IPS-20b (cell line): Measurements from ENCODE around the gene TELO2.

Experiments used
- H3K27ac ChIP-seq: one replicate; pipeline ENCODE4 v1.5.1; 2013; ENCODE audit warnings: low read length
- H3K27me3 ChIP-seq: 2 replicates; pipeline ENCODE4 v1.6.1; 2013; ENCODE audit warnings: mild to moderate bottlenecking, low read length, inconsistent platforms; ENCODE audit not compliant: insufficient read depth
- H3K36me3 ChIP-seq: 2 replicates; pipeline ENCODE4 v1.6.1; 2013; ENCODE audit warnings: low read depth, mild to moderate bottlenecking, inconsistent platforms, low read length, moderate library complexity; ENCODE audit not compliant: insufficient read depth
- H3K4me1 ChIP-seq: 2 replicates; pipeline ENCODE4 v1.6.1; 2013; ENCODE audit warnings: mild to moderate bottlenecking, control low read depth, inconsistent platforms, low read length, moderate library complexity; ENCODE audit not compliant: insufficient read depth
- H3K4me3 ChIP-seq: 2 replicates; pipeline ENCODE4 v1.5.1; 2013; ENCODE audit warnings: mild to moderate bottlenecking, low read length, inconsistent platforms
- H3K9ac ChIP-seq: 2 replicates; pipeline ENCODE4 v1.6.1; 2013; ENCODE audit warnings: low read depth, mild to moderate bottlenecking, inconsistent platforms, low read length, moderate library complexity
- H3K9me3 ChIP-seq: 2 replicates; pipeline ENCODE4 v1.6.1; 2013; ENCODE audit warnings: mild to moderate bottlenecking, low read depth, low read length, inconsistent platforms; ENCODE audit not compliant: insufficient read depth

The TELO2 gene

GRCh38 chr16:1496464-1496863 is 3.3 kb downstream of the TELO2 start:
- Histone ChIP-seq H3K9me3 (no peaks in the 10 kb centered on the region), H3K4me1 (peaks cover 4% of the 10 kb centered on the region; the same call in 1 of the 2 replicates), H3K36me3 (peaks cover 51% of the 10 kb centered on the region), H3K27me3 (no peaks in the 10 kb centered on the region), H3K27ac (no peak overlapping the region), H3K9ac (no peak overlapping the region), H3K4me3 (no peak overlapping the region)

GRCh38 chr16:1497014-1497598 is 3.9 kb downstream of the TELO2 start:
- peaks cover 4% of the 10 kb centered on the region; the same call in 1 of the 2 replicates for H3K4me1 ChIP-seq
- H3K9ac ChIP-seq: no peak overlapping the region
- no peaks in the 10 kb centered on the region for H3K9me3 ChIP-seq
- peaks cover 57% of the 10 kb centered on the region for H3K36me3 ChIP-seq
- H3K27ac ChIP-seq: no peak overlapping the region
- H3K4me3 ChIP-seq: no peak overlapping the region
- H3K27me3 ChIP-seq: no peaks in the 10 kb centered on the region

- Histone ChIP-seq H3K27me3 (no peaks in the 10 kb centered on the region), H3K9me3 (no peaks in the 10 kb centered on the region), H3K4me1 (no peaks in the 10 kb centered on the region), H3K36me3 (peaks cover 74% of the 10 kb centered on the region), H3K4me3 (no peak overlapping the region), H3K27ac (no peak overlapping the region), H3K9ac (no peak overlapping the region)
Observed at GRCh38 chr16:1498899-1499676, 5.9 kb downstream of the TELO2 start.

GRCh38 chr16:1499756-1500464 is 6.8 kb downstream of the TELO2 start:
- Histone ChIP-seq H3K9ac (no peak overlapping the region), H3K4me1 (no peaks in the 10 kb centered on the region), H3K9me3 (no peaks in the 10 kb centered on the region), H3K36me3 (peaks cover 68% of the 10 kb centered on the region), H3K4me3 (no peak overlapping the region), H3K27ac (no peak overlapping the region), H3K27me3 (no peaks in the 10 kb centered on the region)

GRCh38 chr16:1500465-1501150 is 7.4 kb downstream of the TELO2 start:
- Histone ChIP-seq H3K36me3 (peaks cover 68% of the 10 kb centered on the region), H3K27ac (no peak overlapping the region), H3K4me1 (no peaks in the 10 kb centered on the region), H3K9ac (no peak overlapping the region), H3K27me3 (no peaks in the 10 kb centered on the region), H3K4me3 (no peak overlapping the region), H3K9me3 (no peaks in the 10 kb centered on the region)

GRCh38 chr16:1501630-1502029 is 8.5 kb downstream of the TELO2 start:
- Histone ChIP-seq H3K36me3 (peaks cover 63% of the 10 kb centered on the region), H3K4me1 (no peaks in the 10 kb centered on the region), H3K4me3 (no peak overlapping the region), H3K27ac (no peak overlapping the region), H3K9ac (no peak overlapping the region), H3K9me3 (no peaks in the 10 kb centered on the region), H3K27me3 (no peaks in the 10 kb centered on the region)

- Histone ChIP-seq H3K36me3 (peaks cover 56% of the 10 kb centered on the region), H3K4me3 (no peak overlapping the region), H3K9me3 (no peaks in the 10 kb centered on the region), H3K27ac (no peak overlapping the region), H3K9ac (no peak overlapping the region), H3K4me1 (no peaks in the 10 kb centered on the region), H3K27me3 (no peaks in the 10 kb centered on the region)
Observed at GRCh38 chr16:1502092-1503004, 9.2 kb downstream of the TELO2 start.

GRCh38 chr16:1503110-1503955 is 10.2 kb downstream of the TELO2 start:
- H3K4me3 ChIP-seq: no peak overlapping the region
- H3K4me1 ChIP-seq: no peaks in the 10 kb centered on the region
- peaks cover 48% of the 10 kb centered on the region for H3K36me3 ChIP-seq
- H3K27me3 ChIP-seq: no peaks in the 10 kb centered on the region
- no peak overlapping the region for H3K27ac ChIP-seq
- H3K9me3 ChIP-seq: no peaks in the 10 kb centered on the region
- no peak overlapping the region for H3K9ac ChIP-seq

- Histone ChIP-seq H3K4me1 (no peaks in the 10 kb centered on the region), H3K9me3 (no peaks in the 10 kb centered on the region), H3K27ac (no peak overlapping the region), H3K4me3 (no peak overlapping the region), H3K36me3 (peaks cover 35% of the 10 kb centered on the region), H3K9ac (no peak overlapping the region), H3K27me3 (no peaks in the 10 kb centered on the region)
Observed at GRCh38 chr16:1505073-1505844, 12.1 kb downstream of the TELO2 start.

GRCh38 chr16:1505912-1506311 is 12.8 kb downstream of the TELO2 start:
- Histone ChIP-seq H3K27me3 (no peaks in the 10 kb centered on the region), H3K36me3 (peaks cover 37% of the 10 kb centered on the region), H3K9ac (no peak overlapping the region), H3K27ac (no peak overlapping the region), H3K9me3 (no peaks in the 10 kb centered on the region), H3K4me1 (no peaks in the 10 kb centered on the region), H3K4me3 (no peak overlapping the region)
